COR-L47 (cell line): ENCODE data around the gene EHD3.
A peak's percentile ranks its signal among the peaks of the same experiment; 100 is the strongest.

ENCODE experiments used
- DNase-seq: peaks from one replicate; lab custom pipeline; 2025; lab: John Stamatoyannopoulos, UW

The EHD3 gene

DNA sequence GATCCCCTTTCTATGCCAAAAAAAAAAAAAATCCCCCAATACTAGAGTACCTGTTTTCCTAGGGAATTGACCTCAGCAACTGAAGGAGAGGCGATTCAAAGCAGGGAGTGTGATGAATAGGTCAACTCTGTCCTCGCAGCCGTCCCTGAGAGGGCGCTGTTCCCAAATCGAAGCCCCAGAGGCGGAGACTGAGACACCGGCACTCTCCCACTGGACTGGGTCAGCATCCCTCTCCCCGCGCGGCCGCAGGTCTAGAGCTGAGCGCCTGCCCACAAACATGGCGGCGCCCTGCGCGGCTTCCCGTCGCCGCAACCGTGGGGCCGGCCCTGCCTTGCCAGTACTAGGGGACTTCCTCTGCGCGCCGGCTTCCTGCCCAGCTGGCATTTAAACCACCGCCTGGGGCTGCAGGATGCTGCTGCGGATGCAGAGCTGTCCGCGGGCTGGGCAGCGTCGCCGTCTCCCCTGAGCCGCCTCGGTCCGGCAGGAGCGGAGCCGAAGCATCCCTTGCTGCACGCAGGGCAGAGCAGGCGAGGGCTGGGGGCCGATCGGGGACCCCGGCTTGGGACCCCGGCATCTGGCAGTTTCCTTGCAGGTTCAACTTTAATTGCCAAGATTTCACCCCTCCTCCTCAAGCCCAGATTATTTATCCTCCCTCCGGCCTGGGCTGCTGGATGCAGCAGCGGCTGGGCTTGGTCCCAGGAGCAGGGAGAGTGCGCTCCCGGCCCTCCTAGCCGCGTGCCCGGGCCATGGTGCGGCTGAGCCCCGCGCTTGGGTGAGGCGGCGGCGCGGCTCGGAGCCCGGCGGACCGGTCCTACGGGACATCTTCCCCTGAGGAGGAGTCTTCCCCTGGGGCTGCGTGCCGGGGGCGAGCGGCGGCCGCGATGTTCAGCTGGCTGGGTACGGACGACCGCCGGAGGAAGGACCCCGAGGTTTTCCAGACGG lies at the start of gene EHD3:
Gene EHD3 (plus strand): TSS at position 412 of the 942 bp plus-strand sequence. CDS start 470 bp downstream, at position 882.
- DNase-seq = peak; percentile 93

DNA sequence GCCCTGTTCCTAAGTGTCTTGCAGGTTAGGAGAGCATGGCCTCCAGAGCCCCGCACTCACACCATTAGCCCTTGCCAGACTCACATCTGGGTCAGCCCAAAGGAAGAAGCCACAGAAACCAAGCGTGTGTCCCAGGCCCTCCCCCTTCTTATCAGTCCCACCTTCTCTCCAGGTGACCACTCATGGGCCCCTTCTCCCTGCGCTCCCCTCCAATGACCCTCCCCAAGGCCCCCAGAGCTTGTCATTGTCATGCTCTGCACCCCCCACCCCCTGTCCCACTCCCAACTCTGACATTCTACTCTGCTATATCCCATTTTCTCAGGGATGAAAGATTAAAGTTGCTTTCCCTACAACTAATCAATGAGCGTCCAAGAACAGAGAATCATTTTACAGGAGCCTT lies 46.8 kb upstream of the EHD3 start:
- DNase-seq = no peak

DNA sequence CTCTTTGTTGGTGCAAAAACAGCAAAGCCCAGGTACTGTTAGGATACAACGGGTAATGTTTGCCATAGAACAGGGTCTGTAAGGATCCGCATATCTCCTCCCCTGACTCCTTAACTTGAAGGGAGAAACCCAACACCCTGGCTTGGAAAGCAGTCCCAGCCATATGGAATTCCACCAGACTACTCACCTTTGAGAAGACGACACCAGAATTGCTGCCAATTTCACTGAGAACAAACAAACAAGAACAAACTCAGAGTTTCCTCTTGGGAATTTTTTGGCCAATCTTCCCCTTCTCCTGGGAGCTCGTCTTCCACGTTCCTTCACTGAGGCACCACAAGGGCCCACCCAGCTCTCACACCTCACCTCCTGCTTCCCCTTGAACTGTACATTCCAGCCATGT lies 45.8 kb upstream of the EHD3 start:
- DNase-seq = no peak

DNA sequence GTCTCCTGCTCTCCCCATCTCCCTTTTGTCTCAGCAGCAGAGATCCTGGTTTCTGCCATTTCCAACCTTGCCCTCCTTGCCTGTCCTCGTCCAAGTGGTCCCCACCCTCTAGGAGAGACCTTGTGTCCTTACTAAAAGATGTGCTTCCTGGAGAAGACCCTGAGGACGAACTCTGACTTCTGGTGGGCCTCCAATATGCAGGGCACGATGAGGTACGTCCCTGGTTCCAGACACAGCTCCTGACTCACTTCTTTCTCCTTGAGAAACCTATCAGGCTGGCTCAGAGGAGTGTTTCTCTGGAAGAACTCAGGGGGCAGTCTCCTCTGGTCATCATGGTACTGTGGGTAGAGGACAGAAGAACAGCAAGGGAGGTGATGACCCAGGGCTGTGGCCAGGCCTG lies 44.8 kb upstream of the EHD3 start:
- DNase-seq = no peak

DNA sequence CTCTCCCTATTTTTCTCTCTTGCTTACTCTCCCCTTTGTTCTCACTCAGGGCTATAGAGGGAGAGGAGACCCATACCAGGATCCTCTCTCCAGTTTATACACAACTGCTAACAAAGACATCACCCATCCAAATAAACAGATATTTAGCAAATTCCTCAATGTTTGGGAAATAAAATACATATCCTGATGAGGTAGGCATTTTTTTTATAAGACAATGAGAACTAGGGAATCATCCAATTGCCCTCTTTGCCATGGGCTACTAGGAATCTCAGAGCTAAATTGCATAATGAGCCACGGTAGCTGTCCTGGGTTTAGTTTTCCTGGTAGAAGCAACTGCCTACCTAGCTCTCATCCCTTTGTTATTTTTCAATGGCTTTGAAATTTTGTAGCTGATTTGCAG lies 43.8 kb upstream of the EHD3 start:
- no peak for DNase-seq

DNA sequence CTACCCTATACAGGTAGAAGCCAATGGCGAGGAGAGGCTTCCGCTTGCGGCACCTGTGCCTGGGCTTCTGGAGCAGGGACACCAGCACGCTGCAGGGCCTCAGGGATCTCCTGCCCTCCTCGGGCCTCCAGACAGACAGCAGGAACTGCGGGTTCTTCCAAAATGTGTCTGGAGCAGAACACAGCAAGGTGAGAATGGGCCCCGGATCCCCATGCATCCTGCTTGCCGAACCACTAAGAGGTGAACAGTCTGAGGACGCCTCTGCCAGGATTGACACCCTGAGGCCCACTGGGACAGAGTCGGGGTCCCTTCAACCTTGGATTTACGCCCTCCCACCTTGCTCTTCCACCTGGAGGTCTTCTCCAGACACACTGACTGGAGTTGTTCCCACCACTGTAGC lies 42.0 kb upstream of the EHD3 start:
- DNase-seq = no peak

DNA sequence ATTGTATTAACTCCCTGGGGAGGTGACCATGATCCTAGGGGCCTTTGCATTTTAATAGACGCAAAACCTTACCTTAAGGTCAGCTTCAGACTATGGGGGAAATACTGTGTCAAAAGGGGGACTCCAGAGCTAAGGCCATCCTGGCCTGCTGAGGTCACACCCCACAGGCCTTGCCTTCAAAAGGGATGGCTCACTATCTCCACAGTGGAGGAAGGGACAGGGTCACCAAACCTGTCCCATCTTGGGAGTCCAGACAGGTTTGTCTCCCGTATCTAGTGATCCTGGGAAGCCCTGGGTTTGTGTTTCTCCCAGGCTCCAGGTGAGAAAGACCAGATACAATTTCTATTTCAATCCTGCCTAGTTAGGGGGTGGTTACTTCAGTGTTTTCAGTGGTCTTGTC lies 41.6 kb upstream of the EHD3 start:
- no peak for DNase-seq

DNA sequence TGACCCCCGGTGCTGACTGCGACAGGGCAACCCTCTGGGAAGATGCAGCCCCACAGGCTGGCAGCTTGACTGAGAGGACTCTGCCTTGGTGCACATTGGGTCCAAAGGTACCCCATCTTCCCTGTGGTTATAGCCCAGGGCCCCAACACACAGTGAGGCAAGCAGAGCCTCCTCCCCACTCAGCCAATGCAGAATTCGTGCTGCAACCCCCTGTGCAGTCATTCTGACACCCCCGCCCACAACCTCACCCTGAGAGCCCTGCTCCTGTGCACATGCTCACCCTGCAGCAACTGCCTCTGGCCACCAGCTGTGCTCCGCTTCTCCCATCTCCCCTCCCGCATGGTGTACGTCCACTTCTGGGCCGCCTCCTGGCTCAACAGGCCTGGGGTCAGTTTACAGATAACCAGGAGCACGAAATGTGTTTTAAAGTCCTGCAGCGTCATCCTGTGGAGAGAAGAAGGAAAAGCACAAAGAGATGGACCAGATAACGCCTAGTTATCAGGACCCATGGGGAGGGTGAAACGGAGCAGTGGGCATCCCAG lies 41.0 kb upstream of the EHD3 start:
- no peak for DNase-seq

DNA sequence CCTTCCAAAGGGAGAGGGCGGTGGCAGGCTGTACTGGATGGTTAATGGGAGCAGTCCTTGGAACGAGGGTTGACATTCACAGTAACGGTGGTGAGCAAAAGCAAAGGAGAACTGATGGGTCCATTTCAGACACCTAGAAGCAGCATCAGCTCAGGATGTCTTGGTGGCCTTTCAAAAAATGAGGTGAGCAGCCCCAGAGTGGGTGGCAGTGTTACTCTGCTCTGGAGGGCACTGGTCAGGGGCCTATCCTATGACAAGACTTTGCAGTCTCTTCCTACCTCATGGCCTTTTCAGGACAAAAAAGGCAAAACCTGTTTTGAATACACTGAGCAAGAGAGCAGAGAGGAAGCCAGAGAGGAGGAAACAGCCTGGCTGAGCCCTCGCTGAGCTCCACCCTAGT lies 40.1 kb upstream of the EHD3 start:
- DNase-seq = no peak

DNA sequence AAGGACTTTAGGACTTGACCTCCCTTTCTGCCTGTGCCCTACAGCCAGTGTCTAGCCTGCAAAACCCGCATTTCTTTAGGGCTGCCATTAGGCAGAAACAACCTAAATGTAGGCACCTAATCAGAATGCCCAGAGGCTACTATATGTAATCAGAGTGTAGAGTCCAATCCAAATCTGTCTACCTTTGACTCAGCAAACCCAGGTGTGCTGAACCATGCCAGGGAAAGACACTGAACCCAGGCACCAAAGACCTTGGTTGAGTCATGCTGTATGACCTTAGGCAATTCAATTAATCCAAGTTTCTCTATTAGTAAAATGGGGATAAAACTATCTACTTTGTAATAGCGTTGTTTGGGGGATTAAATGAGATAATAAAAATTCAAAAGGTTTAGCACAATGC lies 37.3 kb upstream of the EHD3 start:
- no peak for DNase-seq

DNA sequence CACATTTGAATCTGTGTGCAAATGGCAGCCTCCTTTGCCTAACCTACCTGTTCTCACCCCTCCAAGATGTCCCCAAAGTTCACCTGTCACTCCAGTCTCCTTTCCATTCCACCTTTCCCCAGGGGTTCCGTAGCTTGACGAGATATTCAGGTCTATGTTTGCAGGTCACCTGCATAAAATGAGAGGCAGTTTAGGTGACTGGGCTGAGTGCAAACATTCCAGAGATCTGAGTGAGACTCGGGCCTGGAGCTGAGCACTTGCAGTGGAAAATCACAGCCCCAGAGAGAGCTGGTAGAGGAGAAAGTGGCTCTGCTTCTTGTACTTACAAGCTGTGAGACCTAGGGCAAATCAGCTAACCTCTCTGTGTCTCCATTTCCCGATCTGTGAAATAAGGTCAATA lies 36.8 kb upstream of the EHD3 start:
- no peak for DNase-seq

DNA sequence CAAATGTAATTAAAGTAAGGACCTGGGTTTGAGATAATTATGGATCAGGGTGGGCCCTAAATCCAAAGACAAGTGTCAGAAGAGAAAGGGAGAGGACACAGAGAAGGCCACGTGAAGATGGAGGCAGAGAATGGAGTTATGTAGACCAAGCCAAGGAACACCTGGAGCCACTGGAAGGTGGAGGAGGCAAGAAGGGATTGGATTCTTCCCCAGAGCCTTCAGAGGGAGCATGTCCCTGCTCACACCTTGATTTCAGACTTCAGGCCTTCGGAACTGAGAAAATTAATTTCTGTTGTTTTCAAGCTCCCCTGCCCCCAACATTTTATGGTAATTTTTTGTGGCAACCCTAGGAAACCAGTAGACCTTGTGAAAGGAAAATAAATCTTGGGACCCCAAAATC lies 36.3 kb upstream of the EHD3 start:
- no peak for DNase-seq

DNA sequence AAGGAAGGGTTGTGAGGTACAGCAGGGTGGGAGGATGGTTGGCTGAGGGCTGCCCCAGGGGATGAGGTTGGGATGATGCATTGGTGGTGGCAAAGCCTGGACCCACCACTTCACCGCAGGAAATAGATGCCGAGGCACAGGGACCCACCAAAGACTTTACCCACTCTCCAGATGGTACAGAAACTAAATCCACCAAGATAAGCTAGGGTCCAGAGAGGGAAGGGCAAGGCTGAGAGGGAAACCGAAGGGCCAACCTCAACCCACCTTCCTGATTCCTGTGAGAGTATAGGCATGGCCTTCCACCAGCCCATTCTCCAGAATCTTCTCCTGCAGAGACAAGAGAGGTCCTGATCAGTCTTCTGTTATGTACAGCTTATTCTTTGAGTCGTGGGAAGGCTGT lies 34.7 kb upstream of the EHD3 start:
- DNase-seq = no peak

DNA sequence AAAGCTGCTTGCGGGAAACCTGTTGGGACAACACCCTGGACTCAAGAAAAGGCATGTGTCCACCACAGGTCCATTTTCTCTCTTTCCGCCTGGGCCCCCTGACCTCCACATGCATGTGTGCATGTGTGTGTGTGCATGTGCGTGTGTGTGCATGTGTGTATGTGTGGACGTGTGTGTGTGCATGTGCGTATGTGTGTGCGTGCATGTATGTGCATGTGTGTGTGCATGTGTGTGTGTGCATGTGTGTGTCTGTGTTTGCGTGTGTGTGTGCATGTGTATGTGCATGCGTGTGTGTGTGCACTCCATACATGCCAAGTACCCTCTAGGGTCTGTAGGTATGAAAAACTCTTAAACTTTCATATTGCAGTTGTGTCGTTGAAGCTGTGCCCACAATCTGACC lies 33.0 kb upstream of the EHD3 start:
- DNase-seq = no peak

DNA sequence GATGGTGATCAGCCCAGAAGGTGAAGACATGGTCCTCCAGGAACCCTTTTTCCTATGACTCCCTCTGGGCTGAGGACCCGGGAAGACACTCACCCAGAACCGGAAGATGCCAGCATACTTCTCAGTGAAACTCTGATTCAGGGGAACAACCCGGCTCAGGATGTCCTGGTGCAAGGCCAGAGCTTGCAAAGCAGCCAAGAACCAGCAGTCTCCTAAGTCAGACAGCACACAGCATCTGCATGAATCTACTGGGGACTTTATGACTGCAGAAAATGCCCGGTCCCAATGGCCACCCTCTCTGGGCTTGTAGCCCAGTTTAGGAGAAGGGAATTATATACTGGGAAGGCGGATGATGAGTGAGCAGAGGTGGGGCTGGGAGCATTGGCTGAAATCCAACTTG lies 31.9 kb upstream of the EHD3 start:
- no peak for DNase-seq

DNA sequence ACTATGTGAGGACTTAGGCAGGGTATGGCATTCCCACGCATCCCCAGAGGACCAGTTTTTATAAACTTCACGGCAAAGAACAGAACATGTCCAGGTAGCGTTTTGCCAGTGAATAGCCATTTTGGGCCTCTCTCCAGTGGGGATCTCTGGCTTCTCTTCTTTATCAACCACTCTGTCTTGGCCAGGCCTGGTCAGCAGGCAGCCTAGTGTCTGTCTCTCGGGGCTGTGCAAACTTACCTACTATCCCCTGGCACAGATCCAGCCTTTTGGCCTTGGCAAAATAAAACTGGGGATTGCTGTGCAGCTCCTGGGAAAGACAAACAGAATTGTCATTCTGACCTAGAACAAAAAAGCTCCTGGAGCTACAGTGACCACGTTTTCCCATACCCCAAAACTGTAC lies 31.1 kb upstream of the EHD3 start:
- DNase-seq = peak; percentile 3

DNA sequence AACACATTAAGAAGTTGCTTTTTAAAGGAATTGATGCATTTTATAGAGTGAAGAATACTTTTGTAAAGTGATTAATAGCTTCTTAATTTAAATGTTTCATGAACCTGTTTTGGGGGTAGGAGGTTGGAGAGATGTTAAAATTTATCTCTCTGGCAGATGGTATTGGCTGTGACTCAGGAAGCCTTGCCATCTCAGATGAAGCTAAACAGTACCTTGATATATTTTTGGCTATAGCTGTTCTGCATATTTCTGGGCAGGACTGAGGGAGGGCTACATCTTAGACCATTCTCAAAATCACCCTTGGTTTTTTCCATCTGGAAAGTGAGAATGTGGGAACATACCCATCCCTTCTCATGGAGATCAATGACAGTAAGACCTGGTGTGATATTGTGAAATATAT lies 30.0 kb upstream of the EHD3 start:
- DNase-seq = no peak

DNA sequence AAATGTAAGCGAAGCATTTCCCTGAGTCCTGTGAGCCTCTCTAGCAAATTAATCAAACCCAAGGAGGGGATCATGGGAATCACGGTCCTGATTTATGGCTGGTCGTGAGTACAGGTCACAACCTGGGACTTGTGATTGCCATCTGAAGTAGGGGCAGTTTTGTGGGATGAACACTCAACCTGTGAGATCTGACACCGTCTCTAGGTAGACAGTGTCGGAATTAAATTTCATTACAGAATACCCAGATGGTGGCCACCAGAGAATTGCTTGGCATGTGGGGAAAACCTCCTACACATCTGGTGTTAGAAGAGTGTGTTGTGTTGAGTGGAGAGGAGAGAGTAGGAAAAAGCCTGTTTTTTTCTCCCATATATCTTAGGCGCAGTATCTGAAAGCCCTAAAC lies 29.2 kb upstream of the EHD3 start:
- DNase-seq = no peak

DNA sequence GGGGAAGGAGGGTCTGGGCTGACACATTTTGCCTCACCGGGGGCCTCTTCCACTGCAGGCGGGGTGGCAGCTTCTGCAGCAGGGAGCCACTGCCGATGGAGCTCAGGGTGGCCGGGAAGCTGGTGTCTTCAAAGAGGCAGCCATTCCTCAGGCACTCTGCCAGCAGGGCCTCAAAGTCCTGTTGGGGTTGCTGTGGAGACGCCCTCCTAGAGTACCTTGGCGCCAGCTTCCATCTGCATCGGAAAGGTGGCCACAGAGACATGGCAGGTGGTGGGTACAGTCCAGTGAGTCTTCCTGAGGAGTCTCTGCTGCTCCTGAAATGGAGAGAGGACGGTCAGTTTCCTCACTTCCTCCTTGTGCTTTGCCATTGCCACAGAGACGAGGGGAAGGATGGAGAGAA lies 28.8 kb upstream of the EHD3 start:
- peak; percentile 51 for DNase-seq

DNA sequence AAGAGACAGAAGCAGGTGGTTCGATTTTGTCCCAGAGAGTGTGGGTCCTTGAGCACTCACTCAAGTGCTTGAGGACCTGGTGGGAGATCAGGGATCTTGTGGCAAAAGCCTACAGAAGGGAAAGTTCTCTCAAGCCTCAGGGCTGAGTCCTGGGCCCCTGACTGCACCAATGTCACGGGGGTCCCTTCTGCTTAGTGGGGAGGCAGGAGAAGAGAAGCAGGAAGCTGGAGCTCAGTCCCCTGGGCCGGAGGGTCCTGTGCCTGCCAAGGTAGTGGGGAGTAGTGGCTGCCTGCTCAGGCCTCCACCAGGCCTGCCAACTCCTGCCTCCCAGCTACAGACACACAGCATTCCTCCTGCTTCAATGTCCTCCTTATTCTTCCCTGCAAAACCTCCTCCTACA lies 28.3 kb upstream of the EHD3 start:
- no peak for DNase-seq

DNA sequence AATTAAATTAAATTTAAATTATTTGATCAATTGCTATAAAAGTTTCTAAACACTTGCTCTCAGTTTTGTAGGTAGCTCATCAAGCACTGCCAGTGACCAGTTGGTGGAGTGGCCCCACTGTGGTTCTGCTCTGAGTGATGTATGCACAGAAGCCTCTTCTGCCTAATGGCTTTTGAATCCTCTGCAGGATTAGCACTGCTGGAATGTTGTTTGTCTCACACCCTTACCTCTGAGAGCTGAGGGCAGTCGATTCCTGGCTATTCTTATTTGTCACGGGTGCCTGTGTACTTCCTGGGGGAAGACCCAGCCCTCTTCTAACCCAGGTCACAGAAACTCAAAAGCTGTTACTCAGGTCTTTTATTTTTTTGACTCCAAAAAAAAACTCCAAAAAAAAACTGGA lies 26.2 kb upstream of the EHD3 start:
- DNase-seq = no peak

DNA sequence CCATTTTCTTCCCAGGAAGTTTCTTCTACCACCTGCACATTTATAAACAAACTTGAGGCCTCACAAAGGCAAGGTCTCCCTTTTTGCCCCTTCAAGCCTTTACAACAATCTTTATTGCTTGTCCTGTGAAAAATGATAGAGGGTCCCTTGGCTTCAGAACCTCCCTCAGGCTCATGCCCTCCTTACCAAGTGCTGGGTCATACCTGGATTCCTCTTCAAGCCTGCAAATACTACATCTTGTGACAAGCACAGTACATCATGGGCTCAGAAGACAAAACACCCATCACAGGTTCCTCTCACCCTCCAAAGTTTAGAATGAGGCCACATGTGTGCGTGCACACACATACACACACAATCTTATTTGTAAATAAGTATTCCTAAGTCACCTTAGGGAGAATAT lies 25.7 kb upstream of the EHD3 start:
- DNase-seq = no peak

DNA sequence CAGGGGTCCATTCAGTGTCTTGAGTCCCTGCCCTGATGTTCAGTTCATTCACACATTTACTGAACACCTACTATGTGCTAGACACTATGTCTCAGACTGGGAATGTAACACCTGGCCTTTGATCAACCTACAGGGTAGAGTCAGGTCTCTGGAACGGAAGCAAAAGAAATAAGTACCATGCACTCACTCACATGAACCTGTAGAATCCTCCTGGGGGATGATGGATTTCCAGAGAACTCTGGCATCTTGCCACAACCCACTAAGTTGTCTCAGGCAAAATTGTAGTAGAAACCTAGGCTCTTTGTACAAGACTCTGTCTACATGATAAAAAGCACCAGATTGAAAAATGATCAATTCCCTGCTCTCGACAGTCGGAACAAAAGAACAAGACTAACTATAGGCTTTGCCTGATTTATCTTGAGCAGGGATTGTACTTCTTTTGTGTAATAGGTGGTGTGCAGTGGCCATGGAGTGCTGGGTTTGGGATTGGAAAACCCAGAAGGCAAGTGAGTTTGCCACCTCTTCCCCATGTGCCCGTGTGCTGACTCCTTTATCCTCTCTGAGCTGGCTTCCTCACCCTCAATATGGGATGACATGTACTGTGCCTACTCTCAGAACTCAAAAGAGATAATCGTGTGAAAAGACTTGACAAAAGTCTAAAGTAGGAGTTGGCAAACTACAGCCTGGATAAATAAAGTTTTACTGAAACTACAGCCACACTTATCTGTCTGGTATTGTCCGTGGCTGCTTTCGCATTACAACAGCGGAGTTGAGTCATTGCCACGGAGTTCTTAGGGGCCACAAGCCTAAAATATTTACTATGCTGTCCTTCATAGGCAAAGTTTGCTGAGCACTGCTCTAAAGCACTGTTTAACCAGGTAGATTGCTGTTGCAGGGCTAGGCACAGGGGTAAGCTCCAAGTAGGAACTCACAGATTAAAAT lies 21.0 kb upstream of the EHD3 start:
- no peak for DNase-seq
